Hepatocyte (in vitro differentiated cells): Measurements from ENCODE around the gene RNF182. TPM values are rescaled to one million over a fixed set of nuclear protein-coding genes. Genes with fewer than 3 reads are reported as not detected.

Source experiments
- DNase-seq: peaks from one replicate; pipeline ENCODE4 v3.0.0-alpha.2; 2016; ENCODE audit warnings: low spot score
- H2AFZ ChIP-seq: fragments of 200-600 bp; sonication (generic); 2 replicates; pipeline ENCODE4 v1.6.0; 2016; ENCODE audit warnings: antibody characterized with exemption, mild to moderate bottlenecking
- H3K27ac ChIP-seq: fragments of 200-600 bp; sonication (generic); 2 replicates; pipeline ENCODE4 v1.5.1; 2016; ENCODE audit warnings: mild to moderate bottlenecking
- H3K27me3 ChIP-seq: fragments of 200-600 bp; sonication (generic); 2 replicates; pipeline ENCODE4 v1.6.1; 2016
- H3K36me3 ChIP-seq: fragments of 200-600 bp; sonication (generic); replicated peaks from 2 replicates; pipeline ENCODE4 v1.5.1; 2016; ENCODE audit warnings: low read depth; ENCODE audit not compliant: insufficient read depth
- H3K4me1 ChIP-seq: fragments of 200-600 bp; sonication (generic); 2 replicates; pipeline ENCODE4 v1.5.1; 2016; ENCODE audit warnings: mild to moderate bottlenecking, moderate library complexity; ENCODE audit not compliant: insufficient read depth
- H3K4me2 ChIP-seq: fragments of 200-600 bp; sonication (generic); 2 replicates; pipeline ENCODE4 v1.6.0; 2016
- H3K4me3 ChIP-seq: fragments of 200-600 bp; sonication (generic); 2 replicates; pipeline ENCODE4 v1.5.1; 2016; ENCODE audit warnings: mild to moderate bottlenecking
- H3K79me2 ChIP-seq: fragments of 200-600 bp; sonication (generic); 2 replicates; pipeline ENCODE4 v1.6.0; 2017; ENCODE audit warnings: mild to moderate bottlenecking
- H3K9me2 ChIP-seq: fragments of 200-600 bp; sonication (generic); replicated peaks from 2 replicates; pipeline ENCODE4 v1.6.0; 2017; ENCODE audit warnings: mild to moderate bottlenecking; ENCODE audit not compliant: insufficient read depth
- H3K9me3 ChIP-seq: fragments of 200-600 bp; sonication (generic); 2 replicates; pipeline ENCODE4 v1.5.1; 2016; ENCODE audit warnings: low read depth, mild to moderate bottlenecking
- H4K20me1 ChIP-seq: fragments of 200-600 bp; sonication (generic); 2 replicates; pipeline ENCODE4 v1.6.0; 2016; ENCODE audit warnings: mild to moderate bottlenecking; ENCODE audit not compliant: insufficient read depth, poor library complexity, severe bottlenecking
- EZH2 ChIP-seq: fragments of 200-600 bp; sonication (generic); IDR thresholded peaks from 2 replicates; pipeline ENCODE4 v1.6.1; 2016; ENCODE audit warnings: antibody characterized with exemption, mild to moderate bottlenecking, borderline replicate concordance
- EZH2phosphoT487 ChIP-seq: fragments of 200-600 bp; sonication (generic); IDR thresholded peaks from one replicate; pipeline ENCODE4 v1.6.1; 2018; ENCODE audit warnings: antibody characterized with exemption, mild to moderate bottlenecking, low read depth, moderate library complexity; ENCODE audit not compliant: unreplicated experiment, severe bottlenecking
- WGBS: methylation state at CpG from one replicate; pipeline ENCODE4 v1.1.6; 2016; ENCODE audit warnings: low lambda C conversion rate; ENCODE audit errors: missing lambda C conversion rate; 5-methylcytosine and 5-hydroxymethylcytosine counted together
- polyA plus RNA-seq: library from polyadenylated mRNA; unstranded; fragments of >200 nt; fragmentation: Nextera tagmentation; extraction: Ambion mirVana; gene quantifications from 2 replicates; pipeline ENCODE4 v1.2.1, GENCODE V29; 2016
- total RNA-seq: library from RNA; depleted of rRNA; stranded (reverse); fragments of >200 nt; gene quantifications from 2 replicates; pipeline ENCODE4 v1.2.3, GENCODE V29; 2014
- TF ChIP-seq, protein P1 (sequence below): fragments of 200-600 bp; sonication (generic); IDR thresholded peaks from 2 replicates; pipeline ENCODE4 v1.5.1; 2016; ENCODE audit warnings: antibody characterized with exemption, mild to moderate bottlenecking; ENCODE audit not compliant: poor library complexity

The RNF182 gene
- total and polyA plus RNA-seq, 2 experiments from 2014 or later = 2.0 TPM; not detected in 1

DNA sequence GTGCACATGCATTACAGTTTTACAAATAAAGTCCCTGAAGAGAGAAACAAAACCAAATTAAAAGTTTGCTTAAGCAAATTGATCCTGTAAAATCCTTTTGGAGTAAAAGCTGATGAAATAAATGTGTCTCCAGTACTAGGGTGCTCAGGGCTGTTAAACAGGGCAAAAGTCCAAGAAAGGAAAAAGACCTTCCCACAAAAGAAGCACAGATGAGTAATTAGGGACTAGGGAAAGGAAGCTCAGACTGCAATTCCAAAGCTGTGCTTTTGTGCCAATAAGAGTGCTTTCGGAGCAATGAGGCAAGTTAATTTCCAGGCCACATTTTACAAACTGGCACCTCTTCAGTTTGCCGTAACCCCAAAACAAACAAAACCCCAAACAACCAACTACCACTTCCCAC, 10.4 kb upstream of the RNF182 start:
- Histone ChIP-seq H3K9me2 (no peaks in the 10 kb centered on the region), H3K4me1 (peaks cover 11% of the 10 kb centered on the region), H3K27ac (no peak overlapping the region), H3K36me3 (no peaks in the 10 kb centered on the region), H3K4me2 (no peak overlapping the region), H3K27me3 (no peaks in the 10 kb centered on the region), H3K79me2 (no peaks in the 10 kb centered on the region), H3K4me3 (no peak overlapping the region), H2AFZ (no peak overlapping the region), H4K20me1 (no peaks in the 10 kb centered on the region), H3K9me3 (no peaks in the 10 kb centered on the region)
- TF ChIP-seq EZH2 (no peak), EZH2phosphoT487 (no peak)
- TF ChIP-seq, protein P1, sequence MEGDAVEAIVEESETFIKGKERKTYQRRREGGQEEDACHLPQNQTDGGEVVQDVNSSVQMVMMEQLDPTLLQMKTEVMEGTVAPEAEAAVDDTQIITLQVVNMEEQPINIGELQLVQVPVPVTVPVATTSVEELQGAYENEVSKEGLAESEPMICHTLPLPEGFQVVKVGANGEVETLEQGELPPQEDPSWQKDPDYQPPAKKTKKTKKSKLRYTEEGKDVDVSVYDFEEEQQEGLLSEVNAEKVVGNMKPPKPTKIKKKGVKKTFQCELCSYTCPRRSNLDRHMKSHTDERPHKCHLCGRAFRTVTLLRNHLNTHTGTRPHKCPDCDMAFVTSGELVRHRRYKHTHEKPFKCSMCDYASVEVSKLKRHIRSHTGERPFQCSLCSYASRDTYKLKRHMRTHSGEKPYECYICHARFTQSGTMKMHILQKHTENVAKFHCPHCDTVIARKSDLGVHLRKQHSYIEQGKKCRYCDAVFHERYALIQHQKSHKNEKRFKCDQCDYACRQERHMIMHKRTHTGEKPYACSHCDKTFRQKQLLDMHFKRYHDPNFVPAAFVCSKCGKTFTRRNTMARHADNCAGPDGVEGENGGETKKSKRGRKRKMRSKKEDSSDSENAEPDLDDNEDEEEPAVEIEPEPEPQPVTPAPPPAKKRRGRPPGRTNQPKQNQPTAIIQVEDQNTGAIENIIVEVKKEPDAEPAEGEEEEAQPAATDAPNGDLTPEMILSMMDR = no peak
- WGBS = 82% methylated on average over 2 of the region's 2 CpGs
- DNase-seq = no peak

- no peak for DNase-seq
- TF ChIP-seq EZH2phosphoT487 = no peak
- TF ChIP-seq EZH2 = no peak
- TF ChIP-seq, protein P1 = no peak
- Histone ChIP-seq H3K36me3 (no peaks in the 10 kb centered on the region), H4K20me1 (no peaks in the 10 kb centered on the region), H3K9me2 (no peaks in the 10 kb centered on the region), H3K4me2 (no peak overlapping the region), H3K4me1 (peaks cover 11% of the 10 kb centered on the region), H3K27me3 (no peaks in the 10 kb centered on the region), H3K27ac (no peak overlapping the region), H3K79me2 (no peaks in the 10 kb centered on the region), H3K4me3 (no peak overlapping the region), H3K9me3 (no peaks in the 10 kb centered on the region), H2AFZ (no peak overlapping the region)
- WGBS = 88% methylated on average over 3 of the region's 3 CpGs
These were observed 9.1 kb upstream of the RNF182 start for GRCh38 chr6:13915561-13916229.

GRCh38 chr6:13916230-13916944, 8.4 kb upstream of the RNF182 start:
- H2AFZ ChIP-seq = no peak overlapping the region
- no peak overlapping the region for H3K4me2 ChIP-seq
- WGBS = 69% methylated on average over 5 of the region's 5 CpGs
- H3K4me1 ChIP-seq = peaks cover 11% of the 10 kb centered on the region
- TF ChIP-seq, protein P1 = no peak
- TF ChIP-seq EZH2 (no peak), EZH2phosphoT487 (no peak)
- H3K9me3 ChIP-seq = no peaks in the 10 kb centered on the region
- H3K36me3 ChIP-seq = no peaks in the 10 kb centered on the region
- no peaks in the 10 kb centered on the region for H3K27me3 ChIP-seq
- peak; percentile 30 for DNase-seq
- no peak overlapping the region for H3K4me3 ChIP-seq
- H4K20me1 ChIP-seq = no peaks in the 10 kb centered on the region
- H3K79me2 ChIP-seq = no peaks in the 10 kb centered on the region
- peak overlapping the region; percentile 64 for H3K27ac ChIP-seq
- no peaks in the 10 kb centered on the region for H3K9me2 ChIP-seq
